AG09319 (cell line): ENCODE data around the gene FGD5.

Experiments used
- DNase-seq: peaks from one replicate; pipeline ENCODE4 v3.0.0-alpha.2; 2010; ENCODE audit warnings: low read depth; ENCODE audit errors: extremely low read depth
- TF ChIP-seq, protein P1 (sequence below): IDR thresholded peaks from 2 replicates; pipeline ENCODE4 v1.5.1; 2011; ENCODE audit warnings: low read depth, mild to moderate bottlenecking, inconsistent platforms, low read length, moderate library complexity

FGD5 gene

DNA sequence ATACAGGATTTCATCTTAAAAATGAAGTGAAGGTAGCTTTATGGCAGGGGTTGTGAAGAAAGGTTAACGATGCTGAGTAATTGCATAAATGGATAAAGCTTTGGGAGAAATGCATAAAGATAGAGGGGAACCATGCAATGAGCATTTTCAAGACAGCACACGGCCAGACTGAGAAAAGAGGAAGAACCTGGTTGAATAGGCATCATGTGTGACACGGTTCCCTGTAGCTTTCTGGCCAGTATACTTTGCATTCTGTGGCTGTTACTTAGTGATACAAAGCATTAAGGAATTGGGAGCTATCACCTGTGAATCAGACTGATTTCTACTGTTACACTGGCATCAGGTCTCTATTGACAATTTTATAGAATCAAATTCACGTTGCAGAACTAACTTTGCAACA, 161.9 kb downstream of the FGD5 start:
- DNase-seq: no peak
- TF ChIP-seq, protein P1, sequence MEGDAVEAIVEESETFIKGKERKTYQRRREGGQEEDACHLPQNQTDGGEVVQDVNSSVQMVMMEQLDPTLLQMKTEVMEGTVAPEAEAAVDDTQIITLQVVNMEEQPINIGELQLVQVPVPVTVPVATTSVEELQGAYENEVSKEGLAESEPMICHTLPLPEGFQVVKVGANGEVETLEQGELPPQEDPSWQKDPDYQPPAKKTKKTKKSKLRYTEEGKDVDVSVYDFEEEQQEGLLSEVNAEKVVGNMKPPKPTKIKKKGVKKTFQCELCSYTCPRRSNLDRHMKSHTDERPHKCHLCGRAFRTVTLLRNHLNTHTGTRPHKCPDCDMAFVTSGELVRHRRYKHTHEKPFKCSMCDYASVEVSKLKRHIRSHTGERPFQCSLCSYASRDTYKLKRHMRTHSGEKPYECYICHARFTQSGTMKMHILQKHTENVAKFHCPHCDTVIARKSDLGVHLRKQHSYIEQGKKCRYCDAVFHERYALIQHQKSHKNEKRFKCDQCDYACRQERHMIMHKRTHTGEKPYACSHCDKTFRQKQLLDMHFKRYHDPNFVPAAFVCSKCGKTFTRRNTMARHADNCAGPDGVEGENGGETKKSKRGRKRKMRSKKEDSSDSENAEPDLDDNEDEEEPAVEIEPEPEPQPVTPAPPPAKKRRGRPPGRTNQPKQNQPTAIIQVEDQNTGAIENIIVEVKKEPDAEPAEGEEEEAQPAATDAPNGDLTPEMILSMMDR: no peak
